Right hindlimb (tissue), 1 donor: Measurements from ENCODE around the gene SIAH1.
"Not testable (repeated sequence)": the region's sequence is repeated elsewhere in the genome, so short reads cannot be mapped to it uniquely, and the experiment has no call there.

Source experiments
- DNase-seq: peaks from one replicate; pipeline ENCODE4 v3.0.0-alpha.2; 2018

SIAH1 gene

GRCh38 chr16:48366165-48367093 lies 18.8 kb downstream of the SIAH1 start:
- DNase-seq: no peak

- DNase-seq: peak; percentile 93
Measured at GRCh38 chr16:48365601-48366164, 19.5 kb downstream of the SIAH1 start.

GRCh38 chr16:48365025-48365600 lies 20.1 kb downstream of the SIAH1 start:
- DNase-seq: no peak

- no peak for DNase-seq
Measured at GRCh38 chr16:48361540-48362144, 23.6 kb downstream of the SIAH1 start.

GRCh38 chr16:48361012-48361411 lies 24.2 kb downstream of the SIAH1 start:
- DNase-seq: no peak

DNA sequence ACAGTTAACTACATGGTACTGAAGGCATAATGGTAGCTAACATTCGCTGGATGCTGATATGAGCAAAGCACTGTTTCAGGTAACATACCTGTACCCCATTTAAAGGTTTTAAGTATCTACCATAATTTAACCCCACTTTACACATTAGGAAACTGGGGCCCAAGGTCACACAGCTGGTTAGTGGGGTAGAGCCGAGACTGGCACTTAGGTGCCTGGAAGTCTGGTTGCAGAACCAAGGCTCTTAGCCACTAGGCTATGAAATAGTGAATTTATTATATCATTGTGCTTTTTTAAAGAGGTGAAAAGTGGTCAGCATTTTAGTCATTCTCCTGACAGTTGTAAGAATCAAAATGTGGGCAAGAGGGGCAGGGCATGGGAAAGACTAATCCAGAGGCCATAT lies 25.2 kb downstream of the SIAH1 start:
- no peak for DNase-seq

- DNase-seq: no peak
Measured at GRCh38 chr16:48358419-48358818, 26.8 kb downstream of the SIAH1 start.

DNA sequence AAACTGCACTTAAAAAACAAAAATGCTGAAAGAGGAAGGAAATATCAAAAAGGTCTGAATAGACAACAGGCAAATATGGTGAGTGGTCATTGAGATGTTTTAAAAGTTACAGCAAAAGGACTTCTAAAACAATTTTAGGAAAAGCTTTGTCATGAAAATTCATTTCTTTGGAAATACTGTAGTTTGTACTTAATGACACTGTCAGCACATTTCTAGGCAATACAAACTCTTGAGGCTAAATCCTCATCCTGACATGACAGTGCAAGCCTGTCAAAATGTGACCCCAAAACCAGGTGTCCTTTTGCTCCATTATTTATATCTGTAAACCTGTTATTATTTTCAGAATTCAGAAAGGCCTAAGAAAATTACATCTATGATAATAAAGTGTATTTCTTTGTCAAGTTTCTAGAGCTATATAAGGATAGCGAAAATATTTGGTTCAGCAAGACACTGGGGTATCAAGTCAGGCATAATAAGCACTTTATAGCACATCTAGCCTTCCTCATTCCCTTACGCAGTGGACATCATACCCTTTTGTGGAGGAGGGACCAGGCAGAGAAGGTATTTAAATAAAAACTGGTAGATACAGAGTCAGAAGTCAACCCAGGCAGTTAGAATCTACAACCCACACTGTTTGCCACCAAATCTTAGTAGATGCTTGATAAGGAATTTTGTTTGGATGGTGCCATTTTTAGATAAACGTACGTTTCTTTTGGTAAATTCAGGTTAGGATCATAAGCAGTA lies 28.4 kb downstream of the SIAH1 start:
- no peak for DNase-seq

- DNase-seq: no peak
Measured at GRCh38 chr16:48354877-48355855, 30.0 kb downstream of the SIAH1 start.

- not testable (repeated sequence) for DNase-seq
Measured at GRCh38 chr16:48354385-48354784, 30.8 kb downstream of the SIAH1 start.

- DNase-seq: peak; percentile 57
Measured at GRCh38 chr16:48353565-48354163, 31.5 kb downstream of the SIAH1 start.

GRCh38 chr16:48352648-48353390 lies 32.4 kb downstream of the SIAH1 start:
- DNase-seq: no peak

GRCh38 chr16:48350736-48351135 lies 34.5 kb downstream of the SIAH1 start:
- DNase-seq: no peak

- peak; percentile 56 for DNase-seq
Measured at GRCh38 chr16:48347980-48348379, 37.2 kb downstream of the SIAH1 start.

DNA sequence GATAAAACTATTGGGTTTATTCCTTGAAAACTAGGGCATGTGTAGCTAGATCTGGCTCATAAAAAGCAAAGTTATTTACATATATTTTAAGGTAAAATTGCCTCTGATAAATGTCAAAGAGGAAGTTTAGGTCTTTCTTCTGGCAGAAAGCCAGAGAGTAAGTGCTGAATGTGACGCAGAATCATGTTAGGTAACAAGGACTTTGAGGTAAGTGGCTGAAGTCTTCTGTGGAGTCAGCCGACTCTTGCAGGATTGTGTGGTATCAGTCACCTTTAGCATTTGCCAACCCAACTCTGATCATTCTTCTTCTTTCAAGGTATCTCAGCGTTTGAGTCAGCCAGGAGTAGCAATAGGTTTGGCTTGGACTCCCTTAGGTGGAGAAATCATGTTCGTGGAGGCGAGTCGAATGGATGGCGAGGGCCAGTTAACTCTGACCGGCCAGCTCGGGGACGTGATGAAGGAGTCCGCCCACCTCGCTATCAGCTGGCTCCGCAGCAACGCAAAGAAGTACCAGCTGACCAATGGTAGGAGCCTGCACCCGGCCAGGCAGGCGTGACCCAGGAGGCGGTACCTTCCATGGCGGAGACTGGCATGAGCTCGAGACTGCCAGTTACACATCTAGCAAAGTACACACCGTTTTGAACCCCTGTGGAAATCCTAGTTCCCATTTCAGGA lies 37.9 kb downstream of the SIAH1 start:
- no peak for DNase-seq

DNA sequence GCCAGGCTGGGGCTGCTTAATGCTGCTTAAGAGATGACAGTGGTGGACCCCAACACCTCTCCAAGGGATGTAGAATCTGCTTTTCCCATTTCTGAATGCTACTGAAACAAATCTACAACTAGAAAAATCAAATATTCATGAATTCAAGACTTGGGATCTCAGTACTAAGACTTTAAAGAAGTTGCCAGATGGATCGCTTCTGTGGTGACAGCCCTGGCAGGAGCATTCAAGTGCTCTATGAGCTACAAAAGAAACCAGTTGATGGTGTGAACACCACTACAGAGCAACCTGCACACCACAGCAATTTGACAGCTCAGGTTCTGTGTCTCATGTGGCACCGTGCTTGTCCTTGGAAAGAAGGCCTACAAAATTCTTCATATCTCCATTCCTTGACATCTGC lies 42.6 kb downstream of the SIAH1 start:
- DNase-seq: no peak

- no peak for DNase-seq
Measured at GRCh38 chr16:48340054-48340453, 45.2 kb downstream of the SIAH1 start.

DNA sequence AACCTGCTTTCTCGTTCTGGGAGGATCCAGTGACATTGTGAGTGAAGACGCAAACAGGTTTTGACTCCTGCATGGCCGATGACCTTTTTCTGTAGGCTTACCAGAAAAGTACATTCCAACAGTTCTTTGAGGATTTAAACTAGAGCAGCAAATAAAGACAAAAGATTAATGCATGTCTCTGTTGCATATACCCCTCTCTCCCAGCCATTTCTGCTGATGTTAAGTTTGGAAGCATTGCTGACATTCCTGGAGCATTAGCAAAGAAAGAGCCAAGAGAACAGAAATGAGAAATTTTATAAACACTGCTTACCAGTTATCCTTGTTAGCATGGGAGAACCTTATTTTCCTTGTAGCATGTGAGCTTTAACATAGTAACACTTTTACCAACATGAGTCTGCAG lies 49.3 kb downstream of the SIAH1 start:
- no peak for DNase-seq

DNA sequence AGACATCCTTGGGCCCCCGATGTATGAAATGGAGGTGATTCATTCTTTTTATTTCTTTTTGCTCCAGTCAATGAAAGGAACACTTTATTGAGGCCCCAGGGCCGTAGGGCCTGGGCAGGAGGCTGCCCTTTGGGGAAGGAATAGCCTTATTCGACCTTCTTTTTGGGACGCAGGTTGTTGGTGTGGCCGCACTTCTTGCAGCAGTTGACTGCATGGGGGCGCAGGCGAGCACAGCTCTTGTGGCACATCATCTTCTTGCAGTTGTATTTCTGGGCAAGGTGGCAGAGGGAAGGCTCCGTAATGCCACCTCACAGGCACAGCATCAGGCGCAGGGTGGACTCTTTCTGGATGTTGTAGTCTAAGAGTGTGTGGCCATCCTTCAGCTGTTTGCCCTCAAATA lies 50.9 kb downstream of the SIAH1 start:
- DNase-seq: no peak

GRCh38 chr16:48332978-48333377 lies 52.2 kb downstream of the SIAH1 start:
- no peak for DNase-seq
